Ishikawa (cell line): Measurements from ENCODE around the gene STON2.

ENCODE experiments used
- EGR1 ChIP-seq: IDR thresholded peaks from 2 replicates; pipeline ENCODE4 v1.6.1; 2012
- TAF1 ChIP-seq: IDR thresholded peaks from 2 replicates; pipeline ENCODE4 v1.6.1; 2012; ENCODE audit warnings: low read depth, mild to moderate bottlenecking
- TCF12 ChIP-seq: IDR thresholded peaks from 2 replicates; pipeline ENCODE4 v1.6.1; 2012; ENCODE audit warnings: low read depth
- USF1 ChIP-seq: IDR thresholded peaks from 2 replicates; pipeline ENCODE4 v1.6.1; 2012
- ZBTB7A ChIP-seq: IDR thresholded peaks from 2 replicates; pipeline ENCODE4 v1.6.1; 2012; ENCODE audit warnings: low read depth

- no peak for TF ChIP-seq USF1
- no peak for TF ChIP-seq EGR1
- TF ChIP-seq TCF12: no peak
- TF ChIP-seq TAF1: no peak
- TF ChIP-seq ZBTB7A: no peak
These were observed 59.9 kb downstream of the STON2 start for GRCh38 chr14:81340201-81340600.
